NT2/D1 (cell line): ENCODE measurements around the gene TGFBR3.

Experiments used
- SUZ12 ChIP-seq: IDR thresholded peaks from 2 replicates; pipeline ENCODE4 v1.6.1; 2011; ENCODE audit not compliant: insufficient read length, insufficient read depth; ENCODE audit errors: extremely low read depth
- YY1 ChIP-seq: IDR thresholded peaks from 2 replicates; pipeline ENCODE4 v1.6.1; 2011; ENCODE audit not compliant: insufficient read length, insufficient read depth
- ZNF274 ChIP-seq: IDR thresholded peaks from 2 replicates; pipeline ENCODE4 v1.6.1; 2011; ENCODE audit warnings: mild to moderate bottlenecking, low read depth, low read length

- TF ChIP-seq ZNF274 (no peak), YY1 (no peak), SUZ12 (no peak)
Observed at GRCh38 chr1:91784616-91785015, 101.3 kb downstream of the TGFBR3 start.
